Astrocyte (in vitro differentiated cells and primary cell): ENCODE measurements around the gene CHST5. TPM values are rescaled to one million over a fixed set of nuclear protein-coding genes. Genes with fewer than 3 reads are reported as not detected.

Source experiments
- DNase-seq: peaks from one replicate; pipeline ENCODE4 v3.0.0-alpha.2; 2010; ENCODE audit warnings: low read depth
- FAIRE-seq: peaks from 2 replicates; lab custom pipeline; 2011; peaks lifted over from hg19 to GRCh38; lab: Jason Lieb, UNC
- H2AFZ ChIP-seq: 2 replicates; pipeline ENCODE4 v1.6.0; 2012; ENCODE audit warnings: low read depth, low read length, inconsistent platforms
- H3K27ac ChIP-seq: 2 replicates; pipeline ENCODE4 v1.5.1; 2011; ENCODE audit warnings: low read depth, low read length, inconsistent platforms
- H3K27me3 ChIP-seq: 2 replicates; pipeline ENCODE4 v1.6.0; 2011; ENCODE audit warnings: low read length, inconsistent platforms; ENCODE audit not compliant: insufficient read depth
- H3K36me3 ChIP-seq: 2 replicates; pipeline ENCODE4 v1.5.1; 2011; ENCODE audit warnings: low read length, inconsistent platforms; ENCODE audit not compliant: insufficient read depth
- H3K4me1 ChIP-seq: 2 replicates; pipeline ENCODE4 v1.5.1; 2011; ENCODE audit warnings: low read length, inconsistent platforms; ENCODE audit not compliant: insufficient read depth
- H3K4me2 ChIP-seq: 2 replicates; pipeline ENCODE4 v1.6.0; 2012; ENCODE audit warnings: low read length, inconsistent platforms
- H3K4me3 ChIP-seq: 2 replicates; pipeline ENCODE4 v1.5.1; 2011; ENCODE audit warnings: low read depth, mild to moderate bottlenecking, low read length, inconsistent platforms; ENCODE audit not compliant: insufficient read depth
- H3K79me2 ChIP-seq: 2 replicates; pipeline ENCODE4 v1.6.0; 2012; ENCODE audit warnings: mild to moderate bottlenecking, low read length, inconsistent platforms; ENCODE audit not compliant: insufficient read depth
- H3K9ac ChIP-seq: 2 replicates; pipeline ENCODE4 v1.6.0; 2012; ENCODE audit warnings: mild to moderate bottlenecking, low read length, inconsistent platforms
- H3K9me3 ChIP-seq: 2 replicates; pipeline ENCODE4 v1.5.1; 2012; ENCODE audit warnings: low read depth, mild to moderate bottlenecking, low read length, inconsistent platforms; ENCODE audit not compliant: insufficient read depth
- H4K20me1 ChIP-seq: 2 replicates; pipeline ENCODE4 v1.6.0; 2012; ENCODE audit warnings: low read length, inconsistent platforms; ENCODE audit not compliant: insufficient read depth
- H3K27ac Mint-ChIP-seq: one replicate; pipeline ENCODE4 v1.8.0; 2021; ENCODE audit warnings: mild to moderate bottlenecking, mixed read lengths; ENCODE audit not compliant: unreplicated experiment
- H3K27me3 Mint-ChIP-seq: one replicate; pipeline ENCODE4 v1.8.0; 2021; ENCODE audit warnings: low read depth, mixed read lengths; ENCODE audit not compliant: unreplicated experiment
- H3K36me3 Mint-ChIP-seq: one replicate; pipeline ENCODE4 v1.8.0; 2021; ENCODE audit warnings: low read depth, mixed read lengths; ENCODE audit not compliant: unreplicated experiment
- H3K4me1 Mint-ChIP-seq: one replicate; pipeline ENCODE4 v1.8.0; 2021; ENCODE audit warnings: low read depth, mixed read lengths; ENCODE audit not compliant: unreplicated experiment
- H3K4me3 Mint-ChIP-seq: one replicate; pipeline ENCODE4 v1.8.0; 2021; ENCODE audit warnings: mild to moderate bottlenecking, moderate library complexity, mixed read lengths; ENCODE audit not compliant: unreplicated experiment
- H3K9me3 Mint-ChIP-seq: one replicate; pipeline ENCODE4 v1.8.0; 2021; ENCODE audit warnings: mild to moderate bottlenecking, mixed read lengths; ENCODE audit not compliant: unreplicated experiment
- EZH2 ChIP-seq: IDR thresholded peaks from 2 replicates; pipeline ENCODE4 v1.6.1; 2012; ENCODE audit warnings: mild to moderate bottlenecking, low read length, inconsistent platforms; ENCODE audit not compliant: insufficient read depth
- total RNA-seq: library from RNA; stranded (reverse); gene quantifications from 2 replicates; pipeline ENCODE4 v1.2.1, GENCODE V29; 2021
- TF ChIP-seq, protein P1 (sequence below): IDR thresholded peaks from 2 replicates; pipeline ENCODE4 v1.5.1; 2011; ENCODE audit warnings: low read depth, mild to moderate bottlenecking, inconsistent platforms, low read length, moderate library complexity; ENCODE audit not compliant: insufficient read depth

The CHST5 gene
- total RNA-seq, 1 donor from 2014 or later = 0.09 TPM

DNA sequence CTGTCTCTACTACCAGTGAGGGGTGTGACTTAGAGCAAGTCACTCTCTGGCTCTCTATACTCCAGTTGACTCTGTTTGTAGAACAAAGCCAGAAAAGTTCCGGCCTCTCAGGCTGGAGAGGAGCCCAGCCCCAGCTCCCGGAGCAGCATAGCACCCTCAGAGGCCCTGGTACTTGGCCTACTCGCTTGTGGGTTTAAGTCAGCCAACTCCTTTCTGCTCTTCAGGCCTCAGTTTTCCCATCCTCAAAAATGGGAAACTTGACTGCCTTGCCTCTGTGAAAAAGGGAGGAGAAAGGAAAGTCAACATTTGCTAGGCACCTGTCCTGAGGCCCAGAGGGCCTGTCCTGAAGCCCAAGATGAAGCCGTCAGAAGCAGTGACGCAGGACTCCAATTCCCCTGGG is 41.7 kb downstream of the CHST5 start:
- Mint-ChIP-seq H3K4me3 (peak overlapping the region; percentile 83), H3K9me3 (no peaks in the 10 kb centered on the region), H3K27me3 (peaks cover 11% of the 10 kb centered on the region), H3K4me1 (no peaks in the 10 kb centered on the region), H3K27ac (no peak overlapping the region), H3K36me3 (peaks cover 2% of the 10 kb centered on the region)
- H3K4me3 ChIP-seq = no peak overlapping the region
- TF ChIP-seq EZH2 = no peak
- TF ChIP-seq, protein P1, sequence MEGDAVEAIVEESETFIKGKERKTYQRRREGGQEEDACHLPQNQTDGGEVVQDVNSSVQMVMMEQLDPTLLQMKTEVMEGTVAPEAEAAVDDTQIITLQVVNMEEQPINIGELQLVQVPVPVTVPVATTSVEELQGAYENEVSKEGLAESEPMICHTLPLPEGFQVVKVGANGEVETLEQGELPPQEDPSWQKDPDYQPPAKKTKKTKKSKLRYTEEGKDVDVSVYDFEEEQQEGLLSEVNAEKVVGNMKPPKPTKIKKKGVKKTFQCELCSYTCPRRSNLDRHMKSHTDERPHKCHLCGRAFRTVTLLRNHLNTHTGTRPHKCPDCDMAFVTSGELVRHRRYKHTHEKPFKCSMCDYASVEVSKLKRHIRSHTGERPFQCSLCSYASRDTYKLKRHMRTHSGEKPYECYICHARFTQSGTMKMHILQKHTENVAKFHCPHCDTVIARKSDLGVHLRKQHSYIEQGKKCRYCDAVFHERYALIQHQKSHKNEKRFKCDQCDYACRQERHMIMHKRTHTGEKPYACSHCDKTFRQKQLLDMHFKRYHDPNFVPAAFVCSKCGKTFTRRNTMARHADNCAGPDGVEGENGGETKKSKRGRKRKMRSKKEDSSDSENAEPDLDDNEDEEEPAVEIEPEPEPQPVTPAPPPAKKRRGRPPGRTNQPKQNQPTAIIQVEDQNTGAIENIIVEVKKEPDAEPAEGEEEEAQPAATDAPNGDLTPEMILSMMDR = no peak
- no peaks in the 10 kb centered on the region for H3K9me3 ChIP-seq
- peak overlapping the region; percentile 91 for H3K4me2 ChIP-seq
- no peak overlapping the region for H3K9ac ChIP-seq
- peaks cover 12% of the 10 kb centered on the region for H3K27me3 ChIP-seq
- H3K79me2 ChIP-seq = no peaks in the 10 kb centered on the region
- no peak for DNase-seq
- no peaks in the 10 kb centered on the region for H3K36me3 ChIP-seq
- no peaks in the 10 kb centered on the region for H3K4me1 ChIP-seq
- peak overlapping the region; percentile 76 for H2AFZ ChIP-seq
- no peaks in the 10 kb centered on the region for H4K20me1 ChIP-seq
- no peak overlapping the region for H3K27ac ChIP-seq
- FAIRE-seq = no peak

DNA sequence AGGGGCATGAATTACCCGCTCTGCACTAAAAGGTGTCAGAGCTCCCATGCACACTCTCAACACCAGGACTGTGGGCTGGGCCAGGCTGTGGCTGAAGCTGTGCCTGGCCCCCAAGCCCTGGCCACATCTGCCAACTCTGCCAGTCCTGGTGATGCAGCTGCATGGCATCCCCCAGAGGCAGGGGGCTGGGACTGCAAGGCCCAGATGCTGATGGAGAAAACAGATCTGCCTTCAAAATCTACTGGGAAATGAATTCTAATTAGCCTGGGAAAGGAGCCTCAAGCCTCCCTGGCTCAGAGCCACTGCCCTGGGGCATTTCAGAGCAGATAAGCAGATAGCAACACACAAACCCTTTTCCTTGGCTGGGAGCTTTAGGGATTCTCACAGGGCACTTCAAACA is 44.0 kb downstream of the CHST5 start:
- FAIRE-seq = no peak

DNA sequence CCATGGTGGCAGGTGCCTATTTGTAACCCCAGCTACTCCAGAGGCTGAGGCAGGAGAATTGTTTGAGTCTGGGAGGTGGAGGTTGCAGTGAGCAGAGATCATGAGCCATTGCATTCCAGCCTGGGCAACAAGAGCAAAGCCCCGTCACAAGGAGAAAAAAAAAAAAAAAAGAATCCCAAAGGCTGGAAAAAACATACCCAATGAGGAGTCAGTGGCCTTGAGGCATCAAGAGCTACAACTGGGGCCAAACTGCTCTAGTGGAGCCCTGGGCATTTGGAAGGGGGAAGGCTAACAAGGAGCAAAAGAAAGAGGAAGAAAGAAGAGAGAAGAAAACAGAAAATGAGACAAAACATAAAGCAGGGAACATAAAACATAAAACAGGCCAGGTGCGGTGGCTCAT is 47.6 kb downstream of the CHST5 start:
- TF ChIP-seq EZH2 = no peak
- TF ChIP-seq, protein P1 = no peak
- DNase-seq = no peak

More for the DNA sequence above, 44.0 kb downstream of the CHST5 start:
- no peak for TF ChIP-seq EZH2
- TF ChIP-seq, protein P1 = no peak
- Mint-ChIP-seq H3K36me3 (peaks cover 2% of the 10 kb centered on the region), H3K4me1 (peaks cover 1% of the 10 kb centered on the region), H3K27me3 (peaks cover 11% of the 10 kb centered on the region), H3K27ac (no peak overlapping the region), H3K9me3 (no peaks in the 10 kb centered on the region), H3K4me3 (no peak overlapping the region)
- H3K27me3 ChIP-seq = peaks cover 12% of the 10 kb centered on the region
- no peak overlapping the region for H2AFZ ChIP-seq
- H3K79me2 ChIP-seq = no peaks in the 10 kb centered on the region
- H3K27ac ChIP-seq = no peak overlapping the region
- DNase-seq = no peak
- H3K4me1 ChIP-seq = no peaks in the 10 kb centered on the region
- H3K9me3 ChIP-seq = no peaks in the 10 kb centered on the region
- H3K9ac ChIP-seq = no peak overlapping the region
- H3K4me2 ChIP-seq = no peak overlapping the region
- H4K20me1 ChIP-seq = no peaks in the 10 kb centered on the region
- H3K36me3 ChIP-seq = no peaks in the 10 kb centered on the region
- no peak overlapping the region for H3K4me3 ChIP-seq

More for the DNA sequence above, 47.6 kb downstream of the CHST5 start:
- Histone ChIP-seq H3K79me2 (no peaks in the 10 kb centered on the region), H3K4me2 (no peak overlapping the region), H3K36me3 (no peaks in the 10 kb centered on the region), H3K4me1 (no peaks in the 10 kb centered on the region), H3K9ac (no peak overlapping the region), H3K9me3 (no peaks in the 10 kb centered on the region), H2AFZ (no peak overlapping the region), H3K27ac (no peak overlapping the region), H4K20me1 (no peaks in the 10 kb centered on the region), H3K4me3 (no peak overlapping the region), H3K27me3 (peaks cover 2% of the 10 kb centered on the region)
- no peaks in the 10 kb centered on the region for H3K27me3 Mint-ChIP-seq
- no peaks in the 10 kb centered on the region for H3K9me3 Mint-ChIP-seq
- H3K36me3 Mint-ChIP-seq = no peaks in the 10 kb centered on the region
- no peak overlapping the region for H3K4me3 Mint-ChIP-seq
- peak overlapping the region; percentile 74 for H3K27ac Mint-ChIP-seq
- no peak for FAIRE-seq
- peaks cover 18% of the 10 kb centered on the region for H3K4me1 Mint-ChIP-seq
